NAMALWA (cell line): ENCODE measurements around the gene CDH13.

Experiments used
- DNase-seq: peaks from one replicate; pipeline ENCODE4 v3.0.0-alpha.2; 2015; ENCODE audit warnings: low spot score

The CDH13 gene

DNA sequence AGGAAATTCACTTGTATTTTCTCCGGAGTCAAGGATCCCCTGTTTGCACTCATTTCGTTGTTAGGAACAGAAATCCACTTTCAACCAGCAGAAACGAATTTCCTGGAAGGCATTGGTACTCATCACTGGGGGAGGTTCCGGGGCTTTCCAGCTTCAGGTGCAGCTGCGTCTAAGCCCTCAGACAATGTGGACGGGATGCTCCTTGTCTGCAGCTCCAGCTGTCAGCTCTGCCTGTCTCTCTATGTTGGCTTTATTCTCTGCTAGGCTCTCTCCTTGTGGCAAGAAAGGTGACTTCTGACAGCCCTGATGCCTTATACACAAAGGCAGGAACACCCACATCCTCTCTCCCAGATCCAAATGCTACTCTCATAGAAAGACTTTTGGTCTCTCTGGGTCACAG is 997.1 kb downstream of the CDH13 start:
- DNase-seq: no peak

DNA sequence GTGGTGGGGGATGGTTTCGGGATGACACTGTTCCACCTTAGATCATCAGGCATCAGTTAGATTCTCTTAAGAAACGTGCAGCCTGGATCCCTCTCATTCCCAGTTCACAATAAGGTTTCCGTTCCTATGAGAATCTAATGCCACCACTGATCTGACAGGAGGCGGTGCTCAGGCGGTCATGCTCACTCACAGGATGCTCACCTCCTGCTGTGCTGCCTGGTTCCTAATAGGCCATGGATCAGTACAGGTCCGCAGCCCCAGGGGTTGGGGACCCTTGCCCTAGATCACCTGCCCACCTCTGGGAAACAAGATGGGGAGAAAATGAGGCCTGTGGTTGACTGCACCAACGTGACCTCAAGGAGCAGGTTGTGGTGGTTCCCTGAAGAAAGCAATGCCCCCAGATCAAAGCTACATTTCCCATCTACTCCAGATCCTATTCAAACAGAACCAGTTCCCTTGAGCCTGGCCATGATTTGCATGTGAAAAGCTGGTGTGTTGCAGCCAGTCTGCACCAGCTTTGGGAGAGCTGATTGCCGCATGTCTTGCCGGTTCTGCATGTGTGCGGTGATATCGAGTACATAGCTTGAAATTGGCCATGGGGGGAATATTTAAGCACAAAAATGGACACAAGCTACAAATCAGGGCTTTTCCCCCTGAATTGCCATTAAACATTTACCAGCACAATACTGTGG is 997.8 kb downstream of the CDH13 start:
- no peak for DNase-seq

DNA sequence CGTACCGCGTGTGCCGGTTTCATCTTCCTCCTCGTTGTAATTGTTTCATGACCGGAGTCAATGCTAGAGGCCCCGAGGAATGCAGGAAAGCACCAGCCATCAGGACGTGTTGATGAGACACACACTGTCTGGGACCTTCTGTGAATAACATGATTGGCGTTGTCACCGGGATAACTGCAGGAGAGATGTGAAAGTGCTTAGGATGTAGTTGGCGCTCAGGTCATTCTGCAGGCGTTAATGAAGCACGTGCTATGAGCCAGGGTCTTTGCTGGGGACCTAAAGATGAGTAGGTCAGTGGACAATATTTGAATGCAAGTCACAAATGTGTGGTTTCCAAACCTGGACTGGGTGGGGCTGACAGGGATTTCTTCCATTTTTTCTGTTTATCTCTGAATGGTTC is 999.4 kb downstream of the CDH13 start:
- no peak for DNase-seq

DNA sequence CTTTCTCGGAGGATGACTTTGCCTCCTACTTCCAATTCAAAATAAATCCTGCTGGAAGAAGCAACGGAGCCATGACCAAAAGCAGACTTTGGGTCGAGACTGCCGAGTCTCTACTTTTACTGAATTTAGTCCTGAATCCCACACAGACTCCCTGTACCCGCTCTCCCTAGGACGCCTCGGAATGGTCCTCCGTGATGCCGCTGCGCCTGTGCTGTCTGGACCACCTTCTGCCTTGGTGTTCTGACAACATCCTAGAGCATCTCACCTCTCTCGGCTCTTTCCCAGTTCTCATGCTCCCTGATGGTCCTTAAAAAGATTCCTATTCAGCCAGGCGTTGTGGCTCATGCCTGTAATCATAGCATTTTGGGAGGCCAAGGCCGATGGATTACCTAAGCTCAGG is 999.9 kb downstream of the CDH13 start:
- no peak for DNase-seq

DNA sequence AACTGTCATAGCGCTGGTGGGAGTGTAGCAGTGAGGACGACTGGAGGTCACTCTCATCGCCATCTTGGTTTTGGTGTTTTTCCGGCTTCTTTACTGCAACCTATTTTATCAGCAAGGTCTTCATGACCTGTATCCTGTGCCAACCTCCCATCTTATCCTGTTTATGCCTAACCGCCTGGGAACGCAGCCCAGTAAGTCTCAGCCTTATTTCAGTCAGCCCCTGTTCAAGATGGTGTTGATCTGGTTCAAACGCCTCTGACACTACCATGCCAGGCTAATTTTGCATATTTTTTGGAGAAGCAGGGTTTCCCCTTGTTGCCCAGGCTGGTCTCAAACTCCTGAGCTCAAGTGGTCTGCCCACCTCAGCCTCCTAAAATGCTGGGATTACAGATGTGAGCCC is 1001.2 kb downstream of the CDH13 start:
- no peak for DNase-seq

DNA sequence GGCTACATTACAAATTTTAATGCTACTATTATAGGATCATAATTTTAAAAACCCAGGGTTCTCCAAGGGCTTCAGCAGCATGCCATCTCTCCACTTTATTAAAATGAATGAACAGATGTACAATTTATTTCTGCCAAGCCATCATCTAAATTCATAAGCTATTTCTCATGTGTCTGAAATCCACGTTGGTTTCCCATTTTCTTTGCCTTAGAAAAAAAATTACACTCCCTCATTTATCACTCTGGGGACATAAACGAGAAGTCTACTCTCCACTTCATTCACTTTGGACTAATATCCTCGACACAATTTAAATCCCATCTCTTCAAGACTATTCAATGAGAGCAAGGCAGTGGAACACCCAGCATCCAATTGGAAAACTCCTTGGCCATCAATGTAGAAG is 1002.7 kb downstream of the CDH13 start:
- DNase-seq: no peak

DNA sequence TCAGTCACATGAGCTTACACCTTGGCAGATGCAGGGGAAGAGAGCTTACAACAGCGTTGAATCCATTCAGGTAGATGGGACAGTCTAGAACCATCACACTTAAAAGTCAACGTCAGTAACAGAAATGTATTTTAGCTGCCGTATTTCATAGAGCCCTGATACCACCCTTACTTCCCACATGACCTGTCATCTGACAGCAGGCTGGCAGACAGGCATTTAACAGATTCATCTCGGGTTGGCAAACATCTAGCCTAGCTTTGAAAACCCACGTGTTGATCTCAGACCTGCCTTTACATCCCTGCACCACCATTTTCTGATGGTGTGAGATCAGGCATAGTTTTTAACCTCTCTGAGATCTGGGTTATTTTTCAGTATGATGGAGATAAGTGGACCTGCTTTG is 1003.1 kb downstream of the CDH13 start:
- no peak for DNase-seq

DNA sequence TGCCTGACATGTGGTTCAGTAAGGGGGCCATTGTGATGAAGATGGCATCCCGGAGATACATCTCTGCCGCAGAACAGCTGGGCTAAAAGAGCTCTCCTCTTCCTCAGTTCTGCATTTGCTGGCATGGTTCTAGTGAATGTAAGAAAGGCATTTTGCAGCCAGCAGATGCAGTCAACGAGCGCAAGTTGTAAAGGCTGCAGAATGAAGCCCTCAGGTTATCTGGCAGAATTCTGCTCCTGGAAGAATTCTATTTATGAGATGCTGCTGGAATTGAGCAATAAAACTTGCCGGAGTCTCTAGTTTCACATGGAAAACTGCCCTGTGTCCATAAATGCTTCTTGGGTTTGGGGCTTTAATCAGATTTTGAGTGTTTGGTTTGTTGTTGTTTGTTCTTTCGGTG is 1004.2 kb downstream of the CDH13 start:
- no peak for DNase-seq

DNA sequence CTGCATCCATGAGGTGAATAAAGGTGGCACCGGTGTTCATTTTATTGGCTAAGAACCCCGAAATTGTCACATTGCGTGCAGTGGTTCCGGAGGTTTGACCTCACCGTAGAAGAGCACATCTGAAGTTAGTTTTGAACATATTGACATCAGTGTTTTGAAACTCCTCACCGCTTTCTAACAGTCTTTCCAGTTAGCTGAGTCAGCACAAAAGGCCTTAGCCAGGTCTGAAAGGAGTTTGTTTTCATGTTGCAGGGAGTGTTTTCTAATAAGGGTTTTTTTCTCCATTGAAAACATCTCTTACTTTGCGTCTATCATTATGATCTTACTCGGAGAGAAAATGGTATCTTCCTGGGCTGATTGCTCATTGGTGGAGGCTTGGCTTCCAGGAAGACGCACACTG is 1006.5 kb downstream of the CDH13 start:
- DNase-seq: no peak

DNA sequence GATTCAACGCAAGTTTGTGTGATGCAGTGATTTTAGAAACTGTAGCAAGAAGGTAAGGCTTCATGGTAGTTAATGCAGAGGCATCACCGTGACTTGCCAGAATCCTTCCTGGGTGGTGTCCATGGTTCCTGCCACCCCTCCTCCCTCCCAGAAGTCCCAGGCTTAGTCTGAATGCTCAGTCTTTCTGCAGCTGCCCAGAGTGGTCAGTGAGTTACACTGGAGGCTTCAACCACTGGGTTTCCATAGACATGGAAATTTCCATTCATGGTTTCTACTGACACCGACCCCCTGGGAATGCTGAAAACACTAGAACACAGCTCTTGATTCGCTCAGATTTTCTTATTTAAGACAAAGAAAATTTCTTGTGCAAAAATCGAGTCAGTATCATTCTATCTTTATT is 1021.6 kb downstream of the CDH13 start:
- no peak for DNase-seq

DNA sequence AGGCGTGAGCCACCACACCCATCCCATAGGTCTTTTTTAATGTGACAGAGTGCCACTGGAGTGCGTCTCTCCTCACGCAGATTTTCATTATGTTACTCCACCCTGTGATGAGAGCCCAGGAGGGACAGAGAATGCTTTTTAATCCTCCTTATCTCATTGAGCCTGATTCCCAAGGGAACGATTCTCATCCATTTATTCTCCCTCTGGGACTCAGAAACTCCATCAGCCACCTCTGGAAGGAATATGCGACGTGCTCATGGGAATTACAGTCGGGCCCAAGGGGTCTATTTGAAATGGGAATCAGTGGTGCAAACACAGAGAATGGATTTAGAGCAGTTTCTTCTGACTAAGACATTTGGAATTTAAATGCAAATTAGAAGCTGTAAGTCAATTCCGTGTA is 1025.1 kb downstream of the CDH13 start:
- no peak for DNase-seq

DNA sequence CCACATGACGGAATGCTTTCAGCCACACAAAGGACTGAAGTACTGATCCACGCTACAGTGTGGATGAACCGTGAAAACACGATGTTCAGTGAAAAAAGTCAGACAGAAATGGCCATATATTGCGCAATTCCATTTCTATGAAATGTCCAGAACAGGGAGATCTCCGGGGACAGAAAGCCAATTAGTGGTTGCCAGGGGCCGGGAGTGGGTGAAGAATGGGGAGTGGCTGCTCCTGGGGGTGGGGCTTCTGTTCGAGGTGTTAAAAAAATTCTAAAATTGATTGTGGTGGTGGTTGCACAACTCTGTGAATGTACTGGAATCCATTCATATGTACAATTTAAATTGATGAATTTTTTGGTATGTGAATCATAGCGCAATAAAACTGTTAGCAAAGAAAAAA is 1026.2 kb downstream of the CDH13 start:
- no peak for DNase-seq

DNA sequence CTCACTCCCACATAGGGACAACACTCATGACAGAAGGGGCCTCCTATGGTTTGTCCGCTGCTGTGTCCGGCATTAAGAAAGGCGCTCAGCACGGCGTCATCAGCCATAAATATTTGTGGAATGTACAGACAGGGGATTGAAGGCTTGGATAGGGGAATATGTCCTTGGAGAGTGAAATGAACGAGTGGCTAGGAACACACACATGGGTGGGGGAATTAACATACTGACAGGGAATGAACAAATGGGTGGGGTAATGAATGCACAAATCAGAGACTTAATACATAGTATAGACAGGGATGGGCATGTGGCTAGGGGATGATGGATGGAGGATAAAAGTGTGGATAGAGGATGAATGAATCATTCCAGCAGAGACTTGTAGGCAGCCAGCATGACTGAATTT is 1027.0 kb downstream of the CDH13 start:
- DNase-seq: no peak

DNA sequence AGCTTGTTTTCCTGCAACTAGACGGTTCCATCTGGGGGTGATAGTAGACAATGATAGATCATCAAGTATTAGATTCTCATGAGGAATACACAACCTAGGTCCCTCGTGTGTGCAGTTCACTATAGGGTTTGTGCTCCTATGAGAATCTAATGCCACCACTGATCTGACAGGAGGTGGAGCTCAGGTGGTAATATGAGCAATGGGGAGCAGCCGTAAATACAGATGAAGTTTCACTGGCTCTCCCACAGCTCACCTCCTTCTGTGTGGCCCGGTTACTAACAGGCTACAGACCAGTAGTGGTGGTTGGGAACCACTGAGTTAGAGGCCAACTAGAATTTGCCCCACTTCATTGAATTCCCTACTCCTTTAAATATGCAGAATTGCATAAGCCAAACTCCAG is 1033.5 kb downstream of the CDH13 start:
- DNase-seq: no peak

DNA sequence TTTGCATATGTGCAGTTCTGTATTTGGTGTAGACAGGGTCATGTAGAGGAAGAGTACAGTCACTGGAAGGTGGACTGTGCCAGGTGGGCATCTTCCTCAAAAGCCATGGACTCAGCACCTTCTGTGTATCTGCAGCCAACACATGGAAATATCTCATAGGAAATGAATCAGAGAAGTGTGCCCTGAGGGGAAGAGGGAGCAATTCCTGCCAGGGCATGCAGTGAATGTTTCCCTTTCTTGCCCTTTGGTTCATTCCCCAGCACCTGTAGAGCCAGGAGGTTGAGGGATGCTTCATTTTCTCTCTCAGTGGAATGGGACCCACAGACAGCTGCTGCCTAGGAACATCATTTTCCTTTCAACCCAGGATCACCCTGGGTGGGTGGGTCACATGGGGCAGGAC is 1034.9 kb downstream of the CDH13 start:
- no peak for DNase-seq

DNA sequence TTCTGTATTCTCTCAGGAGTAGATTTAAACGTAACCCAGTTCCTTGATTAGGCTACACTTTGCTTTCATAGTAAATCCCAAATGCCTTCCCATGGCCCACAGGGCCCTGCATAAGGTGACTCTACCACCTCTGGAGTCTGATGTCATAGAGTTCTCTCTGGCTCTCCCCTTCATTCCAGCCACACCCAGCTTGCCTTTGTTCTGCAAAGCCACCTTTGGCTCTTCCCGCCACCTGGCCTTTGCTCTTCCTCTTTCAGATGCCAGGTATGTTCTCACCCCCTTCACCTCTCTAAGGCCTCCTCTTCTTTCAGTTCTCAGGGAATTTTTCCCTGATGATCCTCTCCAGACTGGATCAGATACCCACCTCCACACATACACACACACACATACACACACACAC is 1039.7 kb downstream of the CDH13 start:
- DNase-seq: no peak

DNA sequence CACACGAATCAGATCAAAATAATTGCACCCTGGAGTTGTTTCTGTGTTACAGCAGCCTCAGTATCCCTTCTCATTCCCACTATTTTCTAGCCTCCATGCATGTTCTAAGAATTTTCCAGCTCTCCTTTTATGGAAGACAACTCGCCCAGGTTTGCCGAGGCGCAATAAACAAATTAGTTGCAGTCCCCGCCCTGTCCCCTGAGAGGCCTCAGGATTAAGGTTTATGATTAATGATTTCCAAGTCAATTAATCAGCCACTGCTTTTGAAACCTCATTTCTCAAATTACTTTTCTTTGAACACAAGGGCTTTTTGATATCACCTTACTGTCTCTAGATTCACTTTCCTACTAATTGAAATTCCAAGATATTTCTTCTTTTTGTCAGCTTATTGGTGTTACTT is 1042.7 kb downstream of the CDH13 start:
- DNase-seq: no peak

DNA sequence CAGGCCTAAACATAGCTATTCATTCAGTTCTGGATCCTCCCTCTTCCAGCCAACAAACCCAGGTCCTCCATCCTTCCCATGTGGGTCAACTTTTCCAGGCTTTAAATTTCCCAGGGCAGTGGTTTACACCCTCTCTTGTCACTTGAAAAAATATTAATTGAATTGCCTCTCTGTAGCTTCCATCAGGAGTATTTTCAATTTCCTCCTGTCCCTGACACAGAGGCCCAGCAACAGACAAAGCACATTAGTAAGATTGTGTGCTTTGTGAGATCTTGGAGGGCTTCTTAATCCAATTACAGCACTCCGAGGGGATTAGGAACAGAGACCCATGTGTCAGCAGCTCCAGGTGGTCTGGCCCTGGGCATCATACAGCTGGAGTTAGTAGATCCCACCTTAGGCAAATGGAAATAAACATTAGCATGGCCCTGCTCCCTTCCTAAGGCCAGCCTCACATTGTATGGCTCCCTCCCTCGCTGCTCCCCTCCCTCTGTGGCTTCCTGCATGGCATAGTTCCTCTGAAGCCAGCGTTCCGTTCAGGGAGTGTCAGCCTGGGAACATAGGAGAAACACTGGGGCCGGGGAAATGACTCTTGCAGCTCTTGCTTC is 1048.3 kb downstream of the CDH13 start:
- no peak for DNase-seq

DNA sequence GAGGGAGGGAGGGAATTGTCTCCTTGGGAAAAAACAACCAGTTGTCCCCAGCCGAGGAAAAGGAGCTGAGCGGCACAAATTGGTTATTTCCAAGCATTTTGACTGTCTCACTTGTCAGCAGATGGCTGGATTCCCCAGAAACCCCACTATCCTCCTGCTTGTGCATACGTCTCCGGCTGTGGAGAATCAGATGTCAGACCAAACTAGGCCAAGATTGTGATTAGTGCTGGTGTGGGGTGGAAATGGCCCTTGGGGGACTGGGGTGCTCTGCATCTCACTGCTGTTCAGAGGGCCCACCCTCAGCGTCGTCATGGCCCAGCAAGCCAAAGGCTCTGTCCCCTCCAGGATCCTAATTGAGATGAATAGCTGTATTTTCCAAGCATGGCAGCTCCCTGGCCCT is 1049.3 kb downstream of the CDH13 start:
- no peak for DNase-seq

DNA sequence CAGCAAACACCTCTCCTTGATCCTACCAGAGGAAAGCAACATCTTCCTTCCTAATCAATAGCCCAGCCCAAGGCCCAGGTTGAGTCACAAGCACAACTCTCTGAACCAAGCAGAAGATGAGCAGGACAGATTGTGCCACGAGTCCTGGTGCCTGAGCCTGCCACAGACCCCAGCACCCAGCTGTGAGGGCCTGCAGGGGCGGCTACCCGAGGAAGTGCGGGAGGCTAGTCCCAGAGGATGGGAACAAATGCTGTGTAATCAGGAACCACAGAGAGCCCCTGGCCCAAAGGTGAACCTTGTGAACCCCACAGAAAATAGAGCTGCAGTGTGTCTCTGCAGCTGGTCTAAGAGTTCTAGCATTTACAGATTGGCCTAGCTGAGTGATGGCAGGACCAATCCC is 1054.2 kb downstream of the CDH13 start:
- DNase-seq: no peak

DNA sequence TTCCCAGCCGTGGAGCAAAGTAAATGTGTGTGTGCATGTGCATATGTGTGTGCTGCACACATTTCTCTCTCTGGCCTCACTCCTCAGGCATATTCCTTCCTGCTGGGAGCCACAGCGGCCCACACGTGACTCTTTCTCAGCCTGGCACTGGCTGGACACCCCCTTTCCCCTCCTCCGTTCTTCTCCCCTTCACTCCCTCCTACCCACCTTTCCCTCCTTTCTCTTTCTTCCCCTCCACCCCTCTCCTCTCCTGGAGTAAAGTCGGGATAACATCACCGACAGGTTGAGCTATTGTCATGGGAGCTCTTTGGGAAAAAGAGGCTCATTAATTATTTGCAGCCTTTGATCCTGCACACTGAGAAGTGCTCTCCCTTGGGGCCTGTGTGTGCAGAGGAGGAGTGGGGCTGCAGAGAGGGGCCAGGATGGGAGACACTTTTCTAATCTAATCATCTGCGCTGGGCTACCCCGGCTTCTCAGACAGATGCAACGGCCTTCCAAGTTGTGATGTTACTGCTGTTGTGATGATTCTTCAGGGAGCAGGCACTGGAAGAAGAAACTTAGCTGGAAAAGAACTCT is 1054.7 kb downstream of the CDH13 start:
- no peak for DNase-seq

DNA sequence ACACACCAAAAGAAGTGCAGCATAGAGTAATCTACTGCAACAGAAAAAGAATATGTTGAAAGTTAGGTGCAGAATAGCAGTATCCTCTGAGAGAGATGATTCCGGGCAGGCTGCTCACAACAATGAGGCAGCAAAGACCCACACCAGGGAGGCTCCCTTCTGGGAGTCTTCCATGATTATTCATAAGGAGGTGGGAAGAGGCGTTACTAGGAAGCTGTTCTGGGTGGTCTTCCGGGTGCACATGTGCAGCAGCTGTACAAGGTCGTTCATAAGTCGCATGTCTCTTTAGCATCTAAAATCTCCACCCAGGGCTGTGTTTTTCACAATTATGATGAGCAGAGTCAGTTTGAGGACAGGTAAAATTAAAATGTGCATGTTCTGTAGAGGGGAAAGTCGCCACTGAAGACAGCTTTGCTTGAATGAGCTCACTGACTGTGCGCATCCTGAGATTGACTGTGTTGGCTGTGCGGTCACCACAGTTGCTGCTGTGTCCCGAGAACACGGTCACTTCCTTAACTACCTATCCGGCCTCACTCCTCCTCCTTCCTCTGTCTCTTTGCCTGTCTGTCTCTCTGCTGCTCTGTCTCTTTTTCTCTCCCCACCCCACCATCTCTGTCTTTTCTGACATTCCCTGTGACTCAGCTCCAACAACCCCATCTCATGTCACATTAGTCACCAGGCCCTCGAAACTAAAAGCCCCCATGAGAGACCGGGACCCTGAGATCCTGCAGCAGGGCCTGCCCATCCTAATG is 1055.5 kb downstream of the CDH13 start:
- no peak for DNase-seq

DNA sequence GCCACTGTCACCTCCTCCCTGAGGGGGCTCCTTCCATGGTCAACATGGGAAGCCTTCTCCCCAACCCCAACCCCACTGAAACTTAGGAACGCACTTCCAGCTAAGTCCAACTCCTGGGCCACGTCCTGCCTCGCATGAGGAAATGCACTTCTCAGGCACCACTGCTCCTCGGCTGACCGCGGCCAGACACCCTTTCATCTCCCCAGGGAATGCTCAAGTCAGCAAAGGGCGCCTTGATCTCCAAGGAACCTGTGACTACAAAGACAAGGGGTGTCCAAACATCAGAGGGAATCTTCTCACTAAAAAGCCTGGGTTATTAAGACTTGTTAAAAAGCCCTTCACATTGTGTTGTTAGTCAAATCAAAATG is 1056.1 kb downstream of the CDH13 start:
- no peak for DNase-seq
